NOMO-1 treated with dmso at 0.1 percent for 144 hours (cell line): Measurements from ENCODE around the gene SLC1A1.

Experiments
- DNase-seq: peaks from one replicate; lab custom pipeline; 2025; ENCODE audit not compliant: unreplicated experiment; lab: John Stamatoyannopoulos, UW

The SLC1A1 gene

GRCh38 chr9:4614627-4615026 lies 124.4 kb downstream of the SLC1A1 start:
- DNase-seq = no peak

- DNase-seq = no peak
Measured at GRCh38 chr9:4615251-4615650, 125.0 kb downstream of the SLC1A1 start.

GRCh38 chr9:4615778-4616177 lies 125.5 kb downstream of the SLC1A1 start:
- no peak for DNase-seq

GRCh38 chr9:4617752-4618151 lies 127.5 kb downstream of the SLC1A1 start:
- no peak for DNase-seq

GRCh38 chr9:4618700-4619099 lies 128.4 kb downstream of the SLC1A1 start:
- no peak for DNase-seq

GRCh38 chr9:4620057-4620765 lies 129.9 kb downstream of the SLC1A1 start:
- peak; percentile 58 for DNase-seq

- DNase-seq = no peak
Measured at GRCh38 chr9:4620881-4621555, 130.8 kb downstream of the SLC1A1 start.

GRCh38 chr9:4622016-4622415 lies 131.7 kb downstream of the SLC1A1 start:
- DNase-seq = no peak

- no peak for DNase-seq
Measured at GRCh38 chr9:4630836-4631235, 140.6 kb downstream of the SLC1A1 start.
